ENCODE results near the gene PIK3AP1. TPM values are rescaled to one million over a fixed set of nuclear protein-coding genes. Genes with fewer than 3 reads are reported as not detected.

The PIK3AP1 gene
- total and polyA plus RNA-seq, 2 of the 8 experiments (the other 6 are each of a cell fraction or from before 2014, with no cell fraction given) = 1.9 to 4.5 TPM

GRCh38 chr10:96700374-96701099, 19.8 kb downstream of the PIK3AP1 start (continued):
- no peak for TF ChIP-seq ATF3 (IDR thresholded peaks at IDR 0.05; ENCODE audit: insufficient read depth, low read depth, low read length)
- no peak for TF ChIP-seq HDAC2 (IDR thresholded peaks at IDR 0.05; ENCODE audit: borderline replicate concordance in 1 of 2, low read depth in 2 of 2, low read length in 2 of 2)

Measured in H1 (cell line).